HepG2 (cell line): Measurements from ENCODE around the gene GSTA5. TPM values are rescaled to one million over a fixed set of nuclear protein-coding genes. Genes with fewer than 3 reads are reported as not detected.

Experiments used
- ARID4A ChIP-seq: sonication (generic); formaldehyde crosslinking; IDR thresholded peaks from 2 replicates; pipeline ENCODE4 v1.5.0; 2020; ENCODE audit warnings: mild to moderate bottlenecking, missing genetic modification reagents, borderline replicate concordance
- CEBPG ChIP-seq: IDR thresholded peaks from 2 replicates; pipeline ENCODE4 v1.6.1; 2016
- FOXA3 ChIP-seq: IDR thresholded peaks from 2 replicates; pipeline ENCODE4 v1.6.1; 2016; ENCODE audit warnings: missing genetic modification reagents, missing compliant biosample characterization
- GATAD2A ChIP-seq: IDR thresholded peaks from 2 replicates; pipeline ENCODE4 v1.6.1; 2016
- MAZ ChIP-seq, 2 experiments: sonication (generic) in 1 of 2; formaldehyde crosslinking in 1 of 2; IDR thresholded peaks; 2 replicates each; pipeline versions ENCODE4 v1.5.0 to v1.6.1; 2012 to 2020; ENCODE audit warnings: low read depth in 2 of 2, mild to moderate bottlenecking in 2 of 2, borderline replicate concordance in 1 of 2, improper control_type of control experiment in 1 of 2, low read length in 1 of 2, missing genetic modification reagents in 1 of 2, moderate library complexity in 1 of 2
- MED13 ChIP-seq: sonication (generic); formaldehyde crosslinking; IDR thresholded peaks from 2 replicates; pipeline ENCODE4 v1.5.0; 2020; ENCODE audit warnings: missing genetic modification reagents
- NR2C2 ChIP-seq: sonication (generic); formaldehyde crosslinking; IDR thresholded peaks from 2 replicates; pipeline ENCODE4 v1.4.0; 2020; ENCODE audit warnings: missing genetic modification reagents, mild to moderate bottlenecking, moderate library complexity, borderline replicate concordance
- PAXIP1 ChIP-seq: sonication (generic); formaldehyde crosslinking; conservative IDR thresholded peaks from 2 replicates; pipeline ENCODE4 v1.4.0; 2020; ENCODE audit warnings: mild to moderate bottlenecking, missing genetic modification reagents, moderate library complexity
- PHF21A ChIP-seq: sonication (generic); formaldehyde crosslinking; IDR thresholded peaks from 2 replicates; pipeline ENCODE4 v1.5.0; 2020; ENCODE audit warnings: mild to moderate bottlenecking, missing genetic modification reagents
- PITX1 ChIP-seq: sonication (generic); formaldehyde crosslinking; IDR thresholded peaks from 2 replicates; pipeline ENCODE4 v1.5.1; 2020; ENCODE audit warnings: mild to moderate bottlenecking, missing genetic modification reagents
- RARA ChIP-seq: IDR thresholded peaks from 2 replicates; pipeline ENCODE4 v1.6.1; 2016; ENCODE audit warnings: missing genetic modification reagents, missing compliant biosample characterization
- RXRB ChIP-seq: IDR thresholded peaks from 2 replicates; pipeline ENCODE4 v1.6.1; 2016; ENCODE audit warnings: borderline replicate concordance, missing genetic modification reagents, missing compliant biosample characterization
- SOX6 ChIP-seq, 2 experiments: fragments of 450-650 bp in 1 of 2; sonication (generic) in 1 of 2; formaldehyde crosslinking in 1 of 2; IDR thresholded peaks; 2 replicates each; pipeline versions ENCODE4 v1.4.0 to v1.6.1; 2017 to 2020; ENCODE audit warnings: antibody characterized with exemption in 1 of 2, mild to moderate bottlenecking in 1 of 2, missing genetic modification reagents in 1 of 2
- TCF12 ChIP-seq, 2 experiments: fragments of 450-650 bp in 1 of 2; sonication (generic) in 1 of 2; formaldehyde crosslinking in 1 of 2; IDR thresholded peaks; 2 replicates each; pipeline versions ENCODE4 v1.6.1 to v1.8.0; 2017 to 2022; ENCODE audit warnings: antibody characterized with exemption in 1 of 2, mild to moderate bottlenecking in 1 of 2, missing genetic modification reagents in 1 of 2, moderate library complexity in 1 of 2
- ZFP90 ChIP-seq: sonication (generic); formaldehyde crosslinking; IDR thresholded peaks from 2 replicates; pipeline ENCODE4 v1.8.0; 2022; ENCODE audit warnings: missing genetic modification reagents, mild to moderate bottlenecking, inconsistent platforms, borderline replicate concordance
- ZGPAT ChIP-seq: IDR thresholded peaks from 2 replicates; pipeline ENCODE4 v1.6.1; 2016; ENCODE audit warnings: mild to moderate bottlenecking
- ZMYM3 ChIP-seq: sonication (generic); formaldehyde crosslinking; IDR thresholded peaks from 2 replicates; pipeline ENCODE4 v1.5.1; 2020; ENCODE audit warnings: mild to moderate bottlenecking, missing genetic modification reagents
- ZNF205 ChIP-seq: IDR thresholded peaks from 2 replicates; pipeline ENCODE4 v1.6.1; 2018; ENCODE audit warnings: missing biosample characterization, missing genetic modification reagents
- ZNF644 ChIP-seq: IDR thresholded peaks from 2 replicates; pipeline ENCODE4 v1.6.1; 2016; ENCODE audit warnings: low read depth
- ZNF780A ChIP-seq: sonication (generic); formaldehyde crosslinking; IDR thresholded peaks from 2 replicates; pipeline ENCODE4 v1.8.0; 2022; ENCODE audit warnings: mild to moderate bottlenecking, missing genetic modification reagents, moderate library complexity
- polyA plus RNA-seq, 8 experiments: library from polyadenylated mRNA; depleted of rRNA in 3 of 8; stranded (reverse) in 7 of 8; unstranded in 1 of 8; fragments of >200 nt; fragmentation: Illumina TruSeq in 4 of 8; extraction: Trizol in 4 of 8; gene quantifications; 2 replicates each; pipeline versions ENCODE4 v1.2.1 to v1.2.3, GENCODE V29; 2011 to 2016; ENCODE audit warnings: low read depth in 4 of 8, missing spikeins in 1 of 8, mixed read lengths in 1 of 8; ENCODE audit not compliant: insufficient read depth in 1 of 8
- total RNA-seq, 5 experiments: library from RNA; depleted of rRNA; stranded (reverse); fragments of >200 nt; fragmentation: Illumina TruSeq; extraction: Trizol; gene quantifications; 2 replicates each; pipeline ENCODE4 v1.2.3, GENCODE V29; 2016; ENCODE audit warnings: low read depth in 1 of 5

The GSTA5 gene
- total and polyA plus RNA-seq, 2 of the 13 experiments (the other 11 are each of a cell fraction or from before 2014, with no cell fraction given), result not detected

GRCh38 chr6:52801188-52801841 is 39.3 kb downstream of the GSTA5 start (continued):
- TF ChIP-seq MAZ (IDR thresholded peaks at IDR 0.05; ENCODE audit: borderline replicate concordance, low read depth, low read length) (no peak), MAZ (CRISPR knock-in tag; IDR thresholded peaks at IDR 0.05; ENCODE audit: low read depth) (0 out of 2 replicates have a peak, but pooled peaks have one; percentile 26), ARID4A (peak; percentile 26; the same call in 1 of the 2 replicates), ZFP90 (CRISPR knock-in tag) (0 out of 2 replicates have a peak, but pooled peaks have one; percentile 54), NR2C2 (CRISPR knock-in tag) (peak; percentile 61), CEBPG (CRISPR knock-in tag) (peak; percentile 32; the same call in 1 of the 2 replicates), ZNF205 (CRISPR knock-in tag) (no peak), FOXA3 (CRISPR knock-in tag) (peak; percentile 69; the same call in 1 of the 2 replicates), PHF21A (CRISPR knock-in tag) (no peak), MED13 (CRISPR knock-in tag) (peak; percentile 89; the same call in 1 of the 2 replicates), TCF12 (IDR thresholded peaks at IDR 0.05) (no peak), TCF12 (CRISPR knock-in tag; IDR thresholded peaks at IDR 0.05) (no peak), ZNF644 (peak; percentile 73), GATAD2A (CRISPR knock-in tag) (peak; percentile 93), RARA (CRISPR knock-in tag) (peak; percentile 71; the same call in 1 of the 2 replicates), ZMYM3 (CRISPR knock-in tag) (0 out of 2 replicates have a peak, but pooled peaks have one; percentile 17), PITX1 (CRISPR knock-in tag) (0 out of 2 replicates have a peak, but pooled peaks have one; percentile 46), SOX6 (IDR thresholded peaks at IDR 0.05) (no peak), SOX6 (CRISPR knock-in tag; IDR thresholded peaks at IDR 0.05) (peak; percentile 84), ZNF780A (CRISPR knock-in tag) (no peak), PAXIP1 (CRISPR knock-in tag) (peak; percentile 92), ZGPAT (CRISPR knock-in tag) (peak; percentile 74), RXRB (CRISPR knock-in tag) (peak; percentile 68)
